Measurements from ENCODE around the gene ANKS1B. TPM values are rescaled to one million over a fixed set of nuclear protein-coding genes. Genes with fewer than 3 reads are reported as not detected.

Gene ANKS1B
- 1.8 to 2.3 TPM (median 1.9 TPM) in 3 replicates for total RNA-seq
- long read RNA-seq, result 0 reads

GRCh38 chr12:99984271-99985128 is at the start of gene ANKS1B:
TSS of gene ANKS1B (minus strand) at chr12:99984936. CDS start at chr12:99984237, 699 bp downstream.
- no peak for DNase-seq (ENCODE audit: low spot score)
- Mint-ChIP-seq H3K36me3 (ENCODE audit: low read depth) (no peaks in the 10 kb centered on the region), H3K27me3 (ENCODE audit: low read depth) (peaks cover 62% of the 10 kb centered on the region), H3K4me3 (ENCODE audit: unreplicated experiment) (peak within 1 kb of the TSS; percentile 77), H3K9me3 (ENCODE audit: low read depth) (no peaks in the 10 kb centered on the region), H3K27ac (ENCODE audit: unreplicated experiment) (peak within 1 kb of the TSS; percentile 4), H3K4me1 (ENCODE audit: low read depth) (peaks cover 16% of the 10 kb centered on the region)
- no peak for TF ChIP-seq CTCF (IDR thresholded peaks at IDR 0.05)

- Mint-ChIP-seq H3K4me3 (ENCODE audit: unreplicated experiment) (no peak overlapping the region), H3K4me1 (ENCODE audit: low read depth) (no peaks in the 10 kb centered on the region), H3K27ac (ENCODE audit: unreplicated experiment) (no peak overlapping the region), H3K27me3 (ENCODE audit: low read depth) (no peaks in the 10 kb centered on the region), H3K36me3 (ENCODE audit: low read depth) (peaks cover 6% of the 10 kb centered on the region), H3K9me3 (ENCODE audit: low read depth) (no peaks in the 10 kb centered on the region)
- TF ChIP-seq CTCF (IDR thresholded peaks at IDR 0.05), result no peak
- DNase-seq (ENCODE audit: low spot score), result no peak
Measured at GRCh38 chr12:100031836-100032235, 47.1 kb upstream of the ANKS1B start.

- Mint-ChIP-seq H3K4me1 (ENCODE audit: low read depth) (no peaks in the 10 kb centered on the region), H3K4me3 (ENCODE audit: unreplicated experiment) (no peak overlapping the region), H3K9me3 (ENCODE audit: low read depth) (no peaks in the 10 kb centered on the region), H3K27ac (ENCODE audit: unreplicated experiment) (no peak overlapping the region), H3K27me3 (ENCODE audit: low read depth) (no peaks in the 10 kb centered on the region), H3K36me3 (ENCODE audit: low read depth) (peaks cover 1% of the 10 kb centered on the region)
- DNase-seq (ENCODE audit: low spot score), result no peak
- TF ChIP-seq CTCF (IDR thresholded peaks at IDR 0.05), result no peak
Measured at GRCh38 chr12:100027671-100028070, 42.9 kb upstream of the ANKS1B start.

GRCh38 chr12:100026241-100026640 is 41.5 kb upstream of the ANKS1B start:
- no peak for TF ChIP-seq CTCF (IDR thresholded peaks at IDR 0.05)
- Mint-ChIP-seq H3K27ac (ENCODE audit: unreplicated experiment) (no peak overlapping the region), H3K27me3 (ENCODE audit: low read depth) (no peaks in the 10 kb centered on the region), H3K36me3 (ENCODE audit: low read depth) (peaks cover 3% of the 10 kb centered on the region), H3K4me1 (ENCODE audit: low read depth) (no peaks in the 10 kb centered on the region), H3K4me3 (ENCODE audit: unreplicated experiment) (no peak overlapping the region), H3K9me3 (ENCODE audit: low read depth) (peaks cover 8% of the 10 kb centered on the region)
- no peak for DNase-seq (ENCODE audit: low spot score)

- no peak for TF ChIP-seq CTCF (IDR thresholded peaks at IDR 0.05)
- DNase-seq (ENCODE audit: low spot score), result no peak
- Mint-ChIP-seq H3K4me3 (ENCODE audit: unreplicated experiment) (no peak overlapping the region), H3K9me3 (ENCODE audit: low read depth) (peaks cover 8% of the 10 kb centered on the region), H3K27me3 (ENCODE audit: low read depth) (no peaks in the 10 kb centered on the region), H3K36me3 (ENCODE audit: low read depth) (peaks cover 3% of the 10 kb centered on the region), H3K4me1 (ENCODE audit: low read depth) (no peaks in the 10 kb centered on the region), H3K27ac (ENCODE audit: unreplicated experiment) (no peak overlapping the region)
Measured at GRCh38 chr12:100024974-100025555, 40.3 kb upstream of the ANKS1B start.
